Stimulated activated CD4-positive, alpha-beta T cell treated with anti-CD3 and anti-CD28 coated beads, Interleukin-2, amount 100 ng/mL, for 4 hours (primary cell): ENCODE data around the gene EGLN1.
"Not testable (repeated sequence)": the region's sequence is repeated elsewhere in the genome, so short reads cannot be mapped to it uniquely, and the experiment has no call there.

ENCODE experiments used
- DNase-seq: peaks from one replicate; pipeline ENCODE4 v3.0.0-alpha.2; 2020; ENCODE audit warnings: low read depth

EGLN1 gene

GRCh38 chr1:231421971-231422797, at the start of gene EGLN1:
Gene EGLN1 (minus strand): TSS chr1:231422287. CDS start chr1:231421888, 399 bp downstream.
- peak; percentile 77 for DNase-seq

- not testable (repeated sequence) for DNase-seq
Observed at GRCh38 chr1:231471500-231471899, 49.4 kb upstream of the EGLN1 start.

GRCh38 chr1:231471027-231471426, 48.9 kb upstream of the EGLN1 start:
- DNase-seq, result not testable (repeated sequence)

GRCh38 chr1:231467986-231468385, 45.9 kb upstream of the EGLN1 start:
- DNase-seq, result no peak

- no peak for DNase-seq
Observed at GRCh38 chr1:231465051-231465450, 43.0 kb upstream of the EGLN1 start.

- no peak for DNase-seq
Observed at GRCh38 chr1:231463541-231463940, 41.5 kb upstream of the EGLN1 start.

- peak; percentile 35 for DNase-seq
Observed at GRCh38 chr1:231460614-231461013, 38.5 kb upstream of the EGLN1 start.

GRCh38 chr1:231459438-231459837, 37.4 kb upstream of the EGLN1 start:
- DNase-seq, result not testable (repeated sequence)

- not testable (repeated sequence) for DNase-seq
Observed at GRCh38 chr1:231457956-231458355, 35.9 kb upstream of the EGLN1 start.

GRCh38 chr1:231454133-231454532, 32.0 kb upstream of the EGLN1 start:
- not testable (repeated sequence) for DNase-seq

- no peak for DNase-seq
Observed at GRCh38 chr1:231446138-231446537, 24.1 kb upstream of the EGLN1 start.

GRCh38 chr1:231444059-231444458, 22.0 kb upstream of the EGLN1 start:
- no peak for DNase-seq

GRCh38 chr1:231443363-231443762, 21.3 kb upstream of the EGLN1 start:
- DNase-seq, result no peak

GRCh38 chr1:231442735-231443134, 20.6 kb upstream of the EGLN1 start:
- no peak for DNase-seq

GRCh38 chr1:231432996-231433395, 10.9 kb upstream of the EGLN1 start:
- no peak for DNase-seq

- no peak for DNase-seq
Observed at GRCh38 chr1:231431665-231432415, 9.8 kb upstream of the EGLN1 start.

- not testable (repeated sequence) for DNase-seq
Observed at GRCh38 chr1:231430678-231431352, 8.7 kb upstream of the EGLN1 start.

GRCh38 chr1:231428377-231428776, 6.3 kb upstream of the EGLN1 start:
- no peak for DNase-seq

- DNase-seq, result no peak
Observed at GRCh38 chr1:231424950-231425805, 3.1 kb upstream of the EGLN1 start.

- no peak for DNase-seq
Observed at GRCh38 chr1:231423648-231424047, 1.6 kb upstream of the EGLN1 start.

- DNase-seq, result no peak
Observed at GRCh38 chr1:231422798-231423309, 767 bp upstream of the EGLN1 start.
